AG10803 (cell line): ENCODE data around the gene SCT.

Source experiments
- DNase-seq: peaks from one replicate; pipeline ENCODE4 v3.0.0; 2010; ENCODE audit warnings: low read depth
- H3K4me3 ChIP-seq: 2 replicates; pipeline ENCODE4 v1.5.1; 2011; ENCODE audit warnings: mild to moderate bottlenecking, low read length, control low read depth
- CTCF ChIP-seq: conservative IDR thresholded peaks from 2 replicates; pipeline ENCODE4 v1.5.1; 2011; ENCODE audit warnings: mild to moderate bottlenecking, low read length, control low read depth, inconsistent platforms

SCT gene

GRCh38 chr11:613369-613968 lies 13.5 kb downstream of the SCT start:
- no peak for TF ChIP-seq CTCF
- DNase-seq = peak; percentile 36
- H3K4me3 ChIP-seq = no peak overlapping the region

DNA sequence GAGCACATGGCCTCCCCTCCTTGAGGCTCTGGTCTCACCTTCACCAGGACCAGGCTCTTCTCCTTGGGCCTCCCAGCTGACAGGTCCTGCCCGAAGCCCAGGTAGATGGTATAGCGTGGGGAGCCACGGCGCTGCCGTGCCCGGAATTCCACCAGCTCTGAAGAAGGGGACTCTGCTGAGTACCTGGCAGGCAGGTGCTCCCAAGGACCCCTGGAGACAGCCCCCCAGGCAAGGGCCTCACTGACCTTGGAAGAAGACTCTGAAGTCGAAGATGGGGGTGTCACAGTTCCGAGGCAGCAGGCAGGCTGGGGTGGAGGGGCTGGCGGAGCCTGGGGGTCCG lies 14.1 kb downstream of the SCT start:
- no peak for TF ChIP-seq CTCF
- no peak for DNase-seq
- no peak overlapping the region for H3K4me3 ChIP-seq

GRCh38 chr11:612201-612960 lies 14.6 kb downstream of the SCT start:
- DNase-seq = peak; percentile 18
- H3K4me3 ChIP-seq = no peak overlapping the region
- peak; percentile 32 for TF ChIP-seq CTCF

DNA sequence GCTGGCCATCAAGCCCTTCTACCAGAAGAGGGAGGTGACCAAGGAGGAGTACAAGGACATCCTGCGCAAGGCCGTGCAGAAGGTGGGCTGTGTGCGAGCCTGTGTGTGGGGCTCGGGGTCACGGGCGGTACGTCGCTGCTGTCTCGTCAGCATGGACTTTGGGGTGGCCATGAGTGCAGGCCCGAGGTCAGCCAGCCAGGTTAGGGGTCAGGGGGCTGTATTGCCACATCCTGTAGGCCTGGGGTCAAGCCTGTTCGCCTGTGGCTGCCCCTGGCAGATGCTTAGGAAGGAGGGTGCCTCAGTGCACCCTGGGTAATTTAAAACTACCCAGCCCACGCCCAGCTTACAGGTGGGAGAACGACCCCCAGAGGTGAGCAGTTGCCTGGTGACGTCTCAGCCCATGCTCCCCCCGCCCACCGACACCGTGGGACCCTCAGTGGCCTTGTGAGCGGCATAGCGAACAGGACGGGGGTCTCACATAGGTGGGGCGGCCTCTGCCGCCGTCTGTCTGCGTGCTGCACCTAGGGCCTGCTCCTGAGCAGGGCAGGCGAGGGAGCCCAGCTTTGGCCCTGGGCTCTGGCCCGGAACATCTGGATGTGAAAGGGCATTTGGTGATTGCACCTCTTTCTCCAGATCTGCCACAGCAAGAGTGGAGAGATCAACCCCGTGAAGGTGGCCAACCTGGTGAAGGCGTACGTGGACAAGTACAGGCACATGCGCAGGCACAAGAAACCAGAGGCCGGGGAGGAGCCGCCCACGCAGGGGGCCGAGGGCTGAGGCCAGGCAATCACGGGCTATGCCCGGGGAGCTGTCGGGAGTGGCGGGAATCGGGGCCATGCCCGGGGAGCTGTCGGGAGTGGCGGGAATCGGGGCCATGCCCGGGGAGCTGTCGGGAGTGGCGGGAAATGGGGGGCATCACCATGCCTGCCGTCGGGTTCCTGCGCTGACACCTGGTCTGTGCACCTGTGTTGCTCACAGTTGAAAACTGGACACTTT lies 15.7 kb downstream of the SCT start:
- TF ChIP-seq CTCF = no peak
- H3K4me3 ChIP-seq = no peak overlapping the region

DNA sequence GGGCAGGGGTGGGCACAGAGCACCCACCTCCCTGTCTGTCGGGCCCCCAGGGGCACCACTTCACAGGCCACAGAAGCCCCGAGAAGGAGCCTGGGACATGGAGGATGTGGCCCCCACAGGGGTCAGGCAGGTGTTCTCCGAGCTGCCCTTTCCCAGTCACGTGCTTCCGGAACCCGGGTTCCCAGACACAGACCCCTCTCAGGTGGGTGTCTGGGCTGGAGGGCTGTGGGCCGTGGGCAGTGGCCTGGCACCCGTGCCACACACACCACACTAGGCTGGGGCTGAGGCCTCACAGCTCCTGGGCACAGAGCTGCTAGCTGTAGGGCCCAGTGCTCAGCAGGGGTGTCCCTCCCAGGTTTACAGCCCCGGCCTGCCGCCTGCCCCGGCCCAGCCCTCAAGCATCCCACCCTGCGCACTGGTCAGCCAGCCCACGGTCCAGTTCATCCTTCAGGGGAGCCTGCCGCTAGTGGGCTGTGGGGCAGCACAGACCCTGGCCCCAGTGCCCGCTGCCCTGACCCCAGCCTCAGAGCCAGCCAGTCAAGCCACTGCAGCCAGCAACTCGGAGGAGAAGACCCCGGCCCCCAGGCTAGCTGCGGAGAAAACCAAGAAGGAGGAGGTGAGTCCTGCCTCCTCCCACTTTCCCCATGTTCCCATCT lies 16.7 kb downstream of the SCT start:
- no peak for TF ChIP-seq CTCF
- H3K4me3 ChIP-seq = no peak overlapping the region
- DNase-seq = no peak

More for the DNA sequence above, 15.7 kb downstream of the SCT start:
- no peak for DNase-seq

DNA sequence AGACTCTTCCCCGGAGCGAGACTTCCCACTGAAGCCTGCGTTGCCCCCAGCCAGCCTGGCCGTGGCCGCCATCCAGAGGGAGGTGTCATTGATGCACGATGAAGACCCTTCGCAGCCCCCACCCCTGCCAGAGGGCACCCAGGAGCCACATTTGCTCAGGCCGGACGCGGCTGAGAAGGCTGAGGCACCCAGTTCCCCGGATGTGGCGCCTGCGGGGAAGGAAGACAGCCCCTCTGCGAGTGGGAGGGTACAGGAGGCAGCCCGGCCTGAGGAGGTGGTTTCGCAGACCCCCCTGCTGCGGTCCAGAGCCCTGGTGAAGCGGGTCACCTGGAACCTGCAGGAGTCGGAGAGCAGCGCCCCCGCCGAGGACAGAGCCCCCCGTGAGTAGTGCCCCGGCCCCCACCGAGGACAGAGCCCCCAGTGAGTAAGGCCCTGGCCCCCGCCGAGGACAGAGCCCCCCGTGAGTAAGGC lies 17.6 kb downstream of the SCT start:
- TF ChIP-seq CTCF = no peak
- no peak overlapping the region for H3K4me3 ChIP-seq
- no peak for DNase-seq
